GM19395 (cell line): Measurements from ENCODE around the gene CAMTA1.
A peak's percentile ranks its signal among the peaks of the same experiment; 100 is the strongest.

Experiments used
- ATAC-seq: cut with Tn5 transposase; IDR thresholded peaks from one replicate; pipeline ENCODE4 v1.9.1; 2021; ENCODE audit warnings: mild to moderate bottlenecking, moderate library complexity; ENCODE audit not compliant: unreplicated experiment

The CAMTA1 gene

GRCh38 chr1:6848816-6849215 lies 63.6 kb downstream of the CAMTA1 start:
- no peak for ATAC-seq

GRCh38 chr1:6850537-6850936 lies 65.3 kb downstream of the CAMTA1 start:
- no peak for ATAC-seq

GRCh38 chr1:6852136-6852890 lies 67.1 kb downstream of the CAMTA1 start:
- no peak for ATAC-seq

GRCh38 chr1:6854166-6854565 lies 68.9 kb downstream of the CAMTA1 start:
- ATAC-seq, result no peak

- ATAC-seq, result no peak
Observed at GRCh38 chr1:6857831-6858230, 72.6 kb downstream of the CAMTA1 start.

GRCh38 chr1:6858596-6858995 lies 73.3 kb downstream of the CAMTA1 start:
- no peak for ATAC-seq

- ATAC-seq, result no peak
Observed at GRCh38 chr1:6859415-6860343, 74.4 kb downstream of the CAMTA1 start.

- no peak for ATAC-seq
Observed at GRCh38 chr1:6860401-6860800, 75.1 kb downstream of the CAMTA1 start.

GRCh38 chr1:6861075-6861724 lies 75.9 kb downstream of the CAMTA1 start:
- ATAC-seq, result peak; percentile 71

- ATAC-seq, result no peak
Observed at GRCh38 chr1:6862906-6863305, 77.7 kb downstream of the CAMTA1 start.

GRCh38 chr1:6864166-6864565 lies 78.9 kb downstream of the CAMTA1 start:
- no peak for ATAC-seq

GRCh38 chr1:6866825-6867224 lies 81.6 kb downstream of the CAMTA1 start:
- no peak for ATAC-seq

GRCh38 chr1:6867321-6867720 lies 82.1 kb downstream of the CAMTA1 start:
- no peak for ATAC-seq

- no peak for ATAC-seq
Observed at GRCh38 chr1:6867729-6868659, 82.7 kb downstream of the CAMTA1 start.

GRCh38 chr1:6868660-6869380 lies 83.6 kb downstream of the CAMTA1 start:
- ATAC-seq, result no peak

GRCh38 chr1:6869545-6869944 lies 84.3 kb downstream of the CAMTA1 start:
- ATAC-seq, result no peak

GRCh38 chr1:6870086-6870485 lies 84.8 kb downstream of the CAMTA1 start:
- no peak for ATAC-seq

- ATAC-seq, result no peak
Observed at GRCh38 chr1:6870571-6870970, 85.3 kb downstream of the CAMTA1 start.

- ATAC-seq, result no peak
Observed at GRCh38 chr1:6871300-6871972, 86.2 kb downstream of the CAMTA1 start.
